Forelimb muscle (tissue), 1 donor: ENCODE measurements around the gene HDHD5. TPM values are rescaled to one million over a fixed set of nuclear protein-coding genes. Genes with fewer than 3 reads are reported as not detected.
"Not testable (repeated sequence)": the region's sequence is repeated elsewhere in the genome, so short reads cannot be mapped to it uniquely, and the experiment has no call there.

Experiments used
- DNase-seq: peaks from one replicate; pipeline ENCODE4 v3.0.0-alpha.2; 2013; ENCODE audit warnings: low read depth
- polyA plus RNA-seq: library from polyadenylated mRNA; unstranded; fragments of 120-200 nt; gene quantifications from one replicate; pipeline ENCODE4 v1.2.1, GENCODE V29; 2013; ENCODE audit not compliant: insufficient read length

HDHD5 gene
- polyA plus RNA-seq, 1 donor = 46.4 TPM

- no peak for DNase-seq
These were observed 1.4 kb downstream of the HDHD5 start for GRCh38 chr22:17157714-17158113.

- DNase-seq = no peak
These were observed 3.1 kb downstream of the HDHD5 start for GRCh38 chr22:17155941-17156340.

- no peak for DNase-seq
These were observed 6.1 kb downstream of the HDHD5 start for GRCh38 chr22:17152971-17153370.

DNA sequence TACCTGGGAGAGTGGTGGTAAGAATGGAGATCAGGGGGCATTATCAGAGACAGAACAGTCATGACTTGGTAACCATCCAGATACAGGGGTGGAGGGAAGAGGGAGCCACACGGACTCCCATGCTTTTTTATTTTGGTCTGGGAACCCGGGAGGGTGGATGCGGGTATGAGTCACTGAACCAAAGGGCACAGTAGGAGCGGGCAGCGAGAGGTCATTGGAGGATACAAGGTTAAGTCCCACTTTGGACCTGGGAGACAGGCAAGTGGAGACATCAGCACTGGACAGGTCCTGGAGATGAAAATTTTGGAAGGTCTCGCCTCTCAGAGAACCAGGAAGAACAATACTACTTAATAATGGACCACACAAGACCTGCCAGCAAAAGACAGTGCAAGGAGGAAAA lies 6.7 kb downstream of the HDHD5 start:
- no peak for DNase-seq

GRCh38 chr22:17149076-17149815 lies 9.8 kb downstream of the HDHD5 start:
- no peak for DNase-seq

GRCh38 chr22:17147458-17147857 lies 11.6 kb downstream of the HDHD5 start:
- DNase-seq = not testable (repeated sequence)

DNA sequence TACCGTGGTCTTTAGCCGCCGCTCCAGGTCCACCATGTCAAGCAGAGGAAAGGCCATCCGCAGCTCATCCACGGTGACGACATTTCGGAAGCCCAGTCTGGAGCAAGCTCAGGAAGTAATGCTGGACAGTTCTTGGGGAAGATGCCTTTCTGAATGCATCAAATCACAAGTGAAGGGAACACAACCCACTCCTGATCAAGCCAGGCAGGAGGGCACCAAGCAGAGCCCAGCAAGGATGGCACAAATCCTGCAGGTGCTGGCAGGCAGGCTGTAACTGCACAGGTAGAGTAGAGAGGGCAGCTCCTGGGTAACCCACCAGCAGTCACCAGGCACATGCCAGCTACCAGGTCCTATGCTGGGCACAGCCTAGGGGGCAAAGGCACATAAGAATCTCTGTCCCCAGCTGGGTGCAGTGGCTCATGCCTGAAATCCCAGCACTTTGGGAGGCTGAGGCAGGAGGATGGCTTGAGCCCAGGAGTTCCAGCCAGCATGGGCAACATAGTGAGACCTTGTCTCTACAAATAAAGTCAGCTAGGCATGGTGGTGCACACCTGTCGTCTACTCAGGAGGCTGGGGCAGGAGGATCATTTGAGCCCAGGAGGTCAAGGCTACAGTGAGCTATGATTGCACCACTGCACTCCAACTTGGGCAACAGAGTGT lies 13.9 kb downstream of the HDHD5 start:
- no peak for DNase-seq

DNA sequence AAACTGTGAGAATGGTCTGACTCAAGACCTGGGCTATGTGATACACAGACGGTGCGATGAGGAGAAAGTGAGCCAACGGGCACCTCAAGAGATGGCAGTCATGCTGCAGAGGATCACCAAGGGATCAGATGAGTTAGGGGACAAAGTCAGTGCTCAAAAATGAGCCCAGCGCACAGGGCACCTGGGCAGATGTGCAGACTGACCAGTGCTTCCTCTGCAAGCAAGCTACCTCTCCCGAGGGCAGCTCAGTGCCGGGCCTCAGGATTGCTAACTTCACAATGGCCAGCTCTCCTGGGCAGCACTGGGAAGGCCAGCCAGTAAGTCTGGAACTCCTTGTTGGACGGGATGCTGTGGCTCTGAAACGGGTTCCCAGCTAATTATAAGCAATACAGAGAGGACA lies 15.3 kb downstream of the HDHD5 start:
- DNase-seq = no peak

GRCh38 chr22:17143101-17143500 lies 16.0 kb downstream of the HDHD5 start:
- DNase-seq = no peak

GRCh38 chr22:17140826-17141766 lies 18.0 kb downstream of the HDHD5 start:
- no peak for DNase-seq

DNA sequence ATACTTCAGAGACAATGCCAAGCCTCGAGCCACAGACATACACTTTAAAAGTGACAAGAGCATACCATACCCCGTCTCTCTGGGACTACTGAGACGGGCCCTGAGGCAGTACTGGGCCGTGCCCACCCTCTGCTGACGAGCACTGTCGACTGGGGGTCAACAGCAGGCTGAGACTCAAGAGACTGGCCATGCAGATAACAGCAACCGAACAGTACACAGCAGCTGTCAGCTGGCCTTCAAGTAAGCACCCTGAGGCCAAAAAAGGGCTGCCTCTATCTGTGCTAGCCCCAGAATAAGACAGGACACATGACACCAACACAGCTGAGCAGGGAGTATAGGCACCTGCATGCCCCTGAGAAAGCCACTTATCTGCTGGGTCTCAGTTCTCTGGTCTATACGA lies 19.1 kb downstream of the HDHD5 start:
- no peak for DNase-seq

GRCh38 chr22:17138513-17138912 lies 20.6 kb downstream of the HDHD5 start:
- DNase-seq = no peak

- DNase-seq = no peak
These were observed 21.1 kb downstream of the HDHD5 start for GRCh38 chr22:17137861-17138425.

- DNase-seq = no peak
These were observed 21.9 kb downstream of the HDHD5 start for GRCh38 chr22:17137170-17137569.

DNA sequence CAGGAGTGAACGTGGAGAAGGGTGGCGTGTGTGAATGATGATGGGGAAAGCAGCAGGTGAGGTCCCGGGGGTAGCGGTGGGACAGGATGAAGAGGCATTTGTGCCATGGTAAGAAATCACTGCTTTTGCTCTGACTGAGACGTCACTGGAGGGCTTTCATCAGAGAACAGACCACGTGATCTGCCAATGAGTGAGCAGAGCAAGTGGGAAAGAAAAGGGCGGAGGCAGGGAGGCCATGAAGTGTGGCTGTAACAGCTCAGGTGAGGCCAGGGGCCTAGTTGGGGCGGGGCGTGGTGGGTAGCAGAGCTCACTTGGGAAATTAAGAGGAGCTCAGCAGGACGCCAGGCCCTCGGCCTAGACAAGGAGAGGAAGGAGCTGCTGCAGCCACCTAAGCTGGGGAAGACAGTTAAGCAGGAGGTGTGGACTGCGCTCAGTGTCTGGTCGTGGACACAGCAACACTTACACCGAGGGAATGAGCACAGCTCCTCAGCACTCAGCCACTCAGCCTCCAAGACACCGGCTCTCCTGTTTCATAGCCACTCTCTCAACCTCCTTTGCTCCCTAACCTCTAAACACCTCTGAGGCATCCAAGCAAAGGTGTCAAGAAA lies 23.8 kb downstream of the HDHD5 start:
- no peak for DNase-seq

DNA sequence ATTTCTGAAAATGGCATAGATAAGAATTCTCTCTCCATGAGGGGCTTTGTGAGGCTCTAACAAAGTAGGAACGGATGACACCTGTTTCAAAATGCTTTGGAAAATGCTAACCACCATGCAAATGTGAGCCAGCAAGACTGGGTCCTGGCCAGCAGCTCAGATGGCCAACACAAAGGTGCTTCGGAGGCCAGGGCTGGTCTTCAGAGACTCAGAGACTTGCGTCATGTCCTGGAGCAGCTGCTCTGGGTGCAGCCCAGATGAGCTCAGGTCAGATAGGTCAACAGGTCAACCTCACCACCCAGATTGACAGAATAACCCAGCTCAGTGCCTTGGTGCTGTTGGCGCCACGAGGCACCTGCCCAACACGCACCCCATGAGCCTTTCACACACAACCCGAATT lies 25.9 kb downstream of the HDHD5 start:
- DNase-seq = no peak

DNA sequence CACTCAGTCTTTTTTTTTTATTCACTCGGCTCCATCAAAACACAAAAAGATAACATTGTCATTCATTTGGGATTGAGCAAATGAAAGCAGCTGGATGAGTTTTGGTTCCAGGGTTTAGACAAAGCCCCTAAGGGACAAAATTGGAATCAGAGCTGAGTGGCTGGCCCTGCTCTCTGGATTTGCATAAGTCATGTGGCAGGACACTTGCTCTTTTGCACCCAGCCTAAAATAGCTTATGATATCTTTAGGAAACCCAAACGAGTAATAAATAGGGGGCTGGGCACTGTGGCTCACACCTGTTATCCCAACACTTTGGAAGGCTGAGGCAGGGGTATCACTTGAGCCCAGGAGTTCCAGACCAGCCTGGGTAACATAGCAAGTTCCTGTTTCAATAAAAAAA lies 27.0 kb downstream of the HDHD5 start:
- no peak for DNase-seq

GRCh38 chr22:17131686-17132085 lies 27.4 kb downstream of the HDHD5 start:
- no peak for DNase-seq

GRCh38 chr22:17130199-17130598 lies 28.9 kb downstream of the HDHD5 start:
- DNase-seq = no peak

DNA sequence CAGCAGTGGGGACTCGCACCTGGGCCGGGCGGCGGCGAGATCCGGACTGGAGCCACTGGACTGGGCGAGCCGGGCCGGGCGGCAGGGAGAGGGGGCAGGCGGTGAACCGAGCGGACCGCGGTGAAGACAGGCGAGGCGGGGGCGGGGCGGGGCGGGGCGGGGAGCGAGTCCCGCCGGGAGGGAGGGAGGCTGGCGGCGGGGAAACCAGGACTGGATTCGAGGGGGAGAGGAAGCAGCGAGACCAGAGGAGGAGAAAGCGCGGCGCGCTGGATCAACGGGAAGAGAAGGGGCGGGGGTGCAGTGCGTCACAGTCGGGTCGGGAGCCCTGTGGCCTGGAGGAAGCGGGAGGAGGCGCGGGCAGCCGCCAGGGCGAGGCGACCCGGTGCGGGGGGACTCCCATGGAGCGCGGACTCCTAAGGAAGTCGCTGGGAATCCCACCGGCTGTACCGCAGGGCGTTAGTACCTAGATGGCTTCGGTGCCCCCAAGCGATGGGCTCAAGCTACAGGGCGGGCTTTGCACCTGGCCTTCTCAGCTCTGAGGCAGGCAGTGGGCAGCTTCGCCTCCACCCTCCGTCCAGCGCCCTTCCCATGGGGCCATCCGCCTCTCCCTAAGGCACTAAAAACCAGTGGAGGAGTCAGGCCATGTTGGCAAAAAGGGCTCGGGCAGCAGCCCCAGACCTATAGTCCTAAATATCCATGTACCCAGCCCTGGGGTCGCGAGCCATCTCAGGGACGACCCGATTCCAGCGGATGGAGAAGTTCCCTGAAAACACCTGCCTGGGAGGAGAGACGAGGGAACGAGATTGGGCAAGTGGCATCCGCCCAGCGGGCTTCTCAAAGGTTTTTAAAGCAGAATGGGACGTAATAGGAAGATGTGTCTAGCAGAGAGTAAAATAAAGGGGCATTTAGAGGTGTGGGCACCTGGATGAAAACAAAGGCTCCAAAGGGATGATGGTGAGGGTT lies 37.6 kb downstream of the HDHD5 start, which contains the start of gene TMEM121B:
TSS of gene TMEM121B (minus strand) at position 128 of the 963 bp plus-strand sequence. CDS start 233 bp downstream, outside the sequence.
- DNase-seq = no peak
